HG02610 (cell line): ENCODE measurements around the gene MAP2K6.

Experiments
- ATAC-seq: cut with Tn5 transposase; IDR thresholded peaks from one replicate; pipeline ENCODE4 v1.9.1; 2021; ENCODE audit warnings: mild to moderate bottlenecking, moderate library complexity; ENCODE audit not compliant: unreplicated experiment

The MAP2K6 gene

DNA sequence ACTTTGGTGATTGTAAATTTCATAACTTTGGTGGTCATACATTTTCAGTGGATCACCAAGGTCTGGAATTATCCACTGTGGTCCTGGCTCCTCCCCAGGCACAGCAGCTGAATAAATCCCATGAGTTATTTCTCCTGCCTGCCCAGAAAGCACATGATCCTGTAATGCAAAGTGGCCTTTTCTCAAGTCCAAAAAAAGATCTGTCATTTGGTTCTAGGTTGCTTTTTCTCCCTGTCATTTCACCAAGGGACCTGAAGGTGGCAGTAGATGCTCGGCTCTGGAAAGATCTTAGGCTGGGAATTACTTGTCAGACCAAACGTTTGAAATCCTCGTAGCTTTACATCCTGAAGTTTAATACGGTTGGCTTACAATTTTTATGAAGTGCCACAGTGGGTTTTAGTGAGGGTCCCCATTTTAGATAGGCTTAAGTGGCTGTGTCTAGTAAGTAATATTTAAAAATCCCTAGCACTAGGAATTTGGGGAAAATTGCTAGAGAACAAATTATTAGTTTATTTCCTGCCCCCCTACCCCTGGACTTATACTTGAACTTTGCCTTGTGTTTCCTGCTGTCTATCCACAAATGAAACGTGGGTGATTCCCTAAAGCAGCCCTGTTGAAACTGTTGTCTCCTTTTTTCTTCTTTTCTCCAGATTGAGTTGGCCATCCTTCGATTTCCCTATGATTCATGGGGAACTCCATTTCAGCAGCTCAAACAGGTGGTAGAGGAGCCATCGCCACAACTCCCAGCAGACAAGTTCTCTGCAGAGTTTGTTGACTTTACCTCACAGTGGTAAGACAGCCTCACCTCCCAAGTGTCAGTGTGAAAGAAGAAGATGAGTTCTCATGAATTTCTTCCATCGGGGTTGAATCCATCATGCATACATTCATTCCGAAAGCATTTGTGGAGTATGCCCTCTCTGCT lies 111.7 kb downstream of the MAP2K6 start:
- ATAC-seq: peak; percentile 38

DNA sequence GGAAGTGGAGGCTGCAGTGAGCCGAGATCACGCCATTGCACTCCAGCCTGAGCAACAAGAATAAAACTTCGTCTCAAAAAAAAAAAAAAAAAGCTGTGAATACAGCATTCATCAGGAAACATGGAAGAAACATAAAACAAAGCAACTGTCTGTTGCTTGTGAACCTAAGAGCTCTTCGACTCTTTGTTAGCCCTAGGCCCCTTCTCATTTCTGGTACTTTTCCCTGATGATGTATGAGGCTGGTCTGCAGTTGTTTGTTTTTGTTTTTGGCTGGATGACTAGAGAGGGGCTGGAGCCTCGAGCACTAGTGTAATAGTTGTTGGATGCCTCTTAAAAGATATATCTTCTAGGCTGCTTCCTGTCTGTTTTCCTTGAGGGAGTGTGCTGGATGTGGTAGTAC lies 113.5 kb downstream of the MAP2K6 start:
- no peak for ATAC-seq

DNA sequence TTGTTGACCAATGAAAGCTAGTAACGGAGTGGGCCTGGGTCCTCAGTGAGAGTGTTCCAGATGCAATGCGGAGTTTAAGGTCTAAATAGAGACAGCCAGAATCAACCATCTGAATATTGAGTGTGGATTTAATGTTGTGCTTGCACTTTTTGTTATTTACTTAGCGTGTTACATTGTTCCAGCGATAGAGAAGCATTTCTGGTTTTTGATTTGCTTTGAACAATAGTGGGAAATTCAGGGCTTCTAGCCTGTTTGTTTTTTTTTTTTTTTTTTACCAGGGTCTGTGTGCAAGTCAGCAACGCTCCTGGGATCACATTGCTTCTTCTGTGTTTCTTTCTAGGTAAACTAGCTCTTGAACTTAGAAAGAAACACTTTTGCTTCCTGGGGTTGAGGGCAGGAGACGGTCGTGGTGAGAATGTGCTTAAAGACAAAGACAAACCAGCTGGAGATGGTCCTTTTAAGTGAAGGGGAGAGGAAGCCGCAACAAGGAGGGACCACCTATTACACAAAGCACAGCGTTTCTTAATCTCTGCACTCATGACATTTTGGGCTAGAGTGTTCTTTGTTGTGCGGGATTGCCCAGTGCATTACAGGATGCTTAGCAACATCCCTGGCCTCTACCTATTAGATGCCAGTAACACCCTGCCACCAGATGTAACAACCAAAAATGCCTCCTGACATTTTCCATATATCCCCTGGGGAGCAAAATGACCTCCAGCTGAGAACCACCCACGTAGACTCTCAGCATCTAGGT lies 119.2 kb downstream of the MAP2K6 start:
- ATAC-seq: no peak

GRCh38 chr17:69534235-69534621 lies 119.7 kb downstream of the MAP2K6 start:
- no peak for ATAC-seq

GRCh38 chr17:69535016-69535570 lies 120.6 kb downstream of the MAP2K6 start:
- no peak for ATAC-seq

GRCh38 chr17:69538795-69539194 lies 124.3 kb downstream of the MAP2K6 start:
- ATAC-seq: no peak

DNA sequence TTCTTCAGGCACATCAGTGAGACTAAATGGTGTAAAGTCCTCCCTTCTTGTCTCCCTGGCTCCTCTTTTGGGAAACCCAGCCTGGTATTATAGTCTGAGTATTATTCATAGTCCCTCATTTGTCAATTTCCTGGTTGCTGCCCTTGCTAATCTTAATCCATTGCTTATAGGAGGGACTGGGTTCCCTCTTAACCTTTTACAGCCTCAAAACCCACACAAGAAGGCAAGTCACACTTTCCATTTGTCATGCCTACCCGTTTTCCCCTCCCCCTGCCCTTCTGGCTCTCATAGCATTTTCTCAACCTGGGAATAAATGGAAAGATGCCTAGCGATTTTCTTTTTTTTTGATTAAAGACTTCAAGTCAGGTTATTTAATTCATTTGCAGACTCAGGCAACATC lies 124.8 kb downstream of the MAP2K6 start:
- ATAC-seq: no peak

- ATAC-seq: no peak
Measured at GRCh38 chr17:69539781-69540319, 125.4 kb downstream of the MAP2K6 start.

DNA sequence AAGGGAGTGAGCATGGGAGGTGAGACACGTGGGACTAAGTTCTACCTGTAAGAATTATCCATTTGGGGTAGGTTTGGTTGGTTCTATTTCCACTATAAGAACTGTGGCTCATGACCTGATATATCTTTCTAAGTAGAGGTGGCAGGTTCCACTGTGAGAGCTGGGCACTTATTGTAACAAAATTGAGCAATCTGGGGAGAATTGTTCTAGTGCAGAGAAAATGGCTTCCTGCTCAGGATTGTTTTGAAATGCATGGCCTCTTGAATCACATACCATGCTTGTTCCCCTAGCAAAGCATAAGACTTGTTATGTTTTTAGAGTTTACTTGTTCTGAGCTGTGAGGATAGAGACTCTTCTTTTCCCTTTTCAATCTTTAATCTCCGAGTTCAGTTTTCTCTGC lies 125.9 kb downstream of the MAP2K6 start:
- no peak for ATAC-seq

DNA sequence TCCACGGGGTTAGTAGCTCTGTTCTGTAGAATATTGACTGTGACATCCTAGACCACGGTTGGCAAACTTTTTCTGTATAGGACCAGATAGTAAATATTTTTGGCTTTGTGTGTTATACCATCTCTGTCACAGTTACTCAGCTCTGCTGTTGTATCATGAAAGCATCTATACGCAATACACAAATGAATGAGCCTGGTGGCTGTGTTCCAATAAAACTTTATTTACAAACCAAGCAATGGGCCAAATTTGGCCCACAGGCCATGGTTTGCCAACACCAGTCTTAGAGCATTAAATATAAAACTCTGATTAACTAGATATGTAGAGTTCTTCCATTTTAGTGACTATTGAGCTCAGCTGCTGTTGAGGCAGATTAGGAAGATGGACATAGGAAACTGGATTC lies 132.7 kb downstream of the MAP2K6 start:
- ATAC-seq: no peak

DNA sequence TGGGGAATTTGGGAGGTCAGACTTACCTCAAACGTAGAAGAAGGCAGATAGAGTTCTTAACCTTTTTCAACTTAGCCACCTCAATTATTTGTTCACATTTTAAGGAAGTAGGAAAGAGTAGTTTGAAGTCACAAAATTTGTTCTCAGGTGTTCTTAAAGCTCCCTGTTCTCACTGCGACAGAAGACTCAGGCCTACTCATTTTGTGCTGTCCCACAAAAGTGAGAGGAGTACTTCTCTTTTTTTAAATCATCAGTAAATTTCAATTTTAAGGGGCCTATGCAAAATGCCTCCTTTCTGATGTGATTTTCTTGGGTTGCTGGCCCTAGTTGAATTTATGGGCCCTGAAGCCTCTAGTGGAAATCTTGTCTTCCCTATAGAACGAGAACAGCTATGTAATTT lies 133.4 kb downstream of the MAP2K6 start:
- peak; percentile 65 for ATAC-seq

DNA sequence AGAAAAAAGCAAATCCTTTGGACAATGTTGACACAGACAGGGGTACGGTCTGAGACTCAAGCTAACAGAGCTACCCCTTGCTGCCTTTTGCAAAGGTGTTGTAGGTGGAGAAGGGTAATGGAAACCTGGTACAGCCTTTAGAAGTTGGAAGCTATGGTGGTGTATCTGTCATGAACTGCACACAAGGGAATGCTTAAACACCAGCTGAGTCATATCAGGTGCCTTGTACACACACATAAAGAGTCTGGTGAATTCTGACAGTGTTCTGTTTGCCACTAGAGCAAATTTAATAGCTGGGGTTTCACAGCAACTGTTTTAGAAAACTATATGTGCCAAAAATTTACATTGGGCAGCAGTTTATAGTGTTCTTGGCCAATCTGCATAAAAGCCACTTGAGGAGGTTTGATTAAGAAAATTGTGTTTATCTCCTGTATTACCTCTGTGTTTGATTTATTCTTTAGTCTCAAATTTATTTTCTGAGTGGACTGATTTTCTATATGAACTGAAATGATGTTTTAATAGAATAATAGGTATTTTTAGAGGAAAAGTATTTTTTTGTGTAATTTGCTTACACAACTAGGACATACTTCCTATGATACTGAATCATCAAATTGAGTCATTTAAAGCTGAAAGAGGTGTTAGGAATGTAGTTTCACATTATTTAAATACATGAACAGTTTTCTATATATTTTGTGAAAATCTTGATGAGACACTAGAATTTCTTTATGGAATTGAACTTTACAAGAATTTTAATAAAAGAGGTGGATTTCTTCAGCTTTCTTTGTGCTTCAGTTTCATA lies 136.9 kb downstream of the MAP2K6 start:
- peak; percentile 75 for ATAC-seq

DNA sequence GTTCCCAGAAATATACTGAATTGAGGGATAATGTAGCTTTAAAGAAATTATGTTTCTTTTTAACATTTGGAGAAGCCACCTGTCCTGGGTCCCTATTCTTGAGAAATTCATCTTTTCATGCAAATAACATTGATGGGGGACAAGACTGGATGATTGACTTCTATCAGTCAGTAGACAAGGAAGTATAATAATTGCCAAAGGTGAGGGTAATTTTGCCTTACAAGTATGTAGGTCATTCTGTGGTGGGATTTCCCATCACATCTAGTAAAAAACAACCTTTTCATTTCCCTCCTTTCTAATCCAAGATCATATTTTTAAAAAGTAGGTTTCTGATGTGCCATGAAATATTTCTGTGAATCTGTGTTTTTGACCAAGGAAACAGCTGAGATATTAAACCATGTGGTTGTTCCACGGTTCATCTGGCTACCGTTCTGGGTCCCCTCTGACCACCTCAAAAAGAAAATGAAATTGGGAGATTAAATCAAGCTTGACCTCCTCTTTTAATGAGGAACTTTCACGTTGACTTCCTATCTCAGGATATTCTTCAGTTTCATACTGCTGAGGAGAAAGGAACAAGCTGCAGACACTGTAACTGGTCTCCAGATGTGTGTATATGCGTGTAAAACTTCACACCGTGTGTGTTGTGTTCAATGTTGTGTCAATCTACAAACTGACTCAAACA lies 138.6 kb downstream of the MAP2K6 start:
- ATAC-seq: peak; percentile 41

GRCh38 chr17:69555056-69555455 lies 140.6 kb downstream of the MAP2K6 start:
- ATAC-seq: no peak

DNA sequence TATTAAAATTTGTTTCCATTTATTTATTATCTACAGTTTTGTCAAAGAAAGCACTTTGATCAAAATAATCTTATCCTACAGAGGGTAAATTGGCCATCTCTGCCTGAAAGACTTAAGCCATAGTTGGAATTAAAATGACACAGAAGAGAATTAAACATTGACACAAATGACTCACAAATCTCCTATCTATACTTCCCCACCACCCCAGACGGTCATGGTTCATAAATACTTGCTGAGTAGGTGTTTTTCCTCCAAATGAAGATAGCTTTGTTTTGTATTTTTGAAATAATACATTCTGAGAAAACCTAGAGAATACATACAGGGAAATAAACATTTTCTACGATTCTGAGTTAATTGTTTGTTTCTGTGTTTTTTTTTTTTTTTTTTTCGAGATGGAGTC lies 142.8 kb downstream of the MAP2K6 start:
- no peak for ATAC-seq

GRCh38 chr17:69558796-69559195 lies 144.3 kb downstream of the MAP2K6 start:
- no peak for ATAC-seq

DNA sequence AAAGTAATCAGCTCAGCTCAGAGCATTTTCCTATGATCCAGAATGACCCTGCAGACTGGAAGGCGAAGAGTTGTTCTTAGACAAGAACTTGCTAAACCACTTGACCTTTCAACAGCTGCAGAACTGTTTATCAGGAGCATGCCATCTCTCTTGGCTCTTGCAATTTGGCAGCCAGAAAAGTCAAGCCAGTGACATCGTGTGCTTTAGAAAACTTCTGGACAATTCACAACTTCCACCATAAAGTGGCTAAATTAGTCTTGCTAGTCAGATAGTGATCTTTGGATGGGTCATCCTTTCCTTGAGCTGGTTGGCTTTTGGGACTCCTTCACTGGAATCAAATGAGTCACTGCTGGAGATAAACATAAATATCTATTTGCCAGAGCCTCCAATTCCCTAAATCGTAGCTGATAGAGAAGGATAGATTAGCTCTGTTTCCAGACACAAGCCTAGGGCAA lies 146.5 kb downstream of the MAP2K6 start:
- ATAC-seq: no peak

DNA sequence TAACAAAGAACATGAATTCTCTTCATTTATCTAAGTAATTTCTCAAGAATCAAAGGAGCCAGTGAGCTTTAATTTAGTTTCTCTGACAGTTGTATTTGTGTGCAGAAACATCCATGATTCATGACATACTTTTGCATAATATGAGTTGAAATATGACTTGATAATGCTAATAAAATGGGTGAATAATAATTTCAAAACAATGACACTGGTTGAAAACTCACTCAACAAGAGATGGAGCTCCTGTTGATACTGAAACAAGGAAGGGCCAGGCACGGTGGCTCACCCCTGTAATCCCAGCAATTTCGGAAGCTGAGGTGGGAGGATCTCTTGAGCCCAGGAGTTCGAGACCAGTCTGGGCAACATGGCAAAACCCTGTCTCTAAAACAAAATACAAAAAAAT lies 147.0 kb downstream of the MAP2K6 start:
- ATAC-seq: no peak

DNA sequence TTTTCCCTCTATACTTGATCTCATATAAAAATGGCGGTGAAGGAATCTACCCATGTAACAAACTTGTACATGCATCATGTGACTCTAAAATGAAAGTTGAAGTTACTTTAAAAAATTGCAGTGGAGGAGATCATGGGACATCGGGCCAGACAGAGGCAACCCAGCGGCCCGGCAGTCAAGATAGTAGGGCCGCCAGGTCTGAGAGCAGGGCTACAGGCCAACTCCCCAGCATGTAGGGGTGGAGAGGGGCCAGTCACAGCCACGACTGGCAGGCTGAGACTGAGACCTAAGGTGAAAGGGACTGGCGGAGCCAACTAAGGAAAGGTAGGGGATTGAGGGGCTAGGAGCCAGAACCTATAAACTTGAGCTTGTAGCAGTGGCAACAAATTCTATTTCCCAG lies 150.9 kb downstream of the MAP2K6 start:
- no peak for ATAC-seq

DNA sequence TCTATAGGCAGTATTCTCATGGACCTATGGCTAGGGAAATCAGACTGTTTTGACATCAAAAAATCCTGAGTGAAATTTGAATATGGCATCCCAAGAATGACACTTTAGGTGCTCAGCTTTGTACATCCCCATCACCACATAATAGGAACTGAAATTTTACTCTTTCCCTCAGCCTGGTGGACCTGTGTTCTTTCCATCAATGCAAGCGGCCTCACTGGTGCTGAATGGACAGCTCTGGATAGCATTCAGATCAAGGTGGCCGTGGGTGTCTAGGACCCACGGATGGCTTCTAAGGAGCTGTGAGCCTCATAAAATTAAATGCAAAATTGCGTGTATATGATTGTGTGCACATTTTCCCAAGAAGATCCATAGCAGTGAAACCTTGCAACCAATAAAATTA lies 152.6 kb downstream of the MAP2K6 start:
- no peak for ATAC-seq
